ENCODE results near the gene FNDC1. TPM values are rescaled to one million over a fixed set of nuclear protein-coding genes. Genes with fewer than 3 reads are reported as not detected.

Gene FNDC1
- total RNA-seq, 1 donor from 2014 or later, result 0.49 TPM

DNA sequence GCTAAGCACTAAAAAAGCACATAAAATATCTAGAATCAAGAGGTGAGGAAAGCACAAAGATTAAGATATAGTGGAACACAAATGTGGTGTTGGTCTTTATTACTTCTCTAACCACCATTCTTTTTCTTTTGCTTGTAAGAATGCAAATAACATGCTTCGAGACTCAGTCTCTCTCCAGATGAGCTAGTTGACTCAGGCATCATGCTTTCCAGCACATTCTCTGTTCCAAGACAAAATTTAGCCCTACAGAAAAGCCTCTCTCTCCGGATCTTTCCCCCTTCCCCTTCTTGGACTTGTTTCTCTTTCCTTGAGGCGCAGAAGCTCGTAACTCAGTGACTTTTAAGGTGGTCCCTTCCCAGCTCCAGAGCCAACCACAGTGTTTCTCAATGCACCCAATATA is 91.0 kb downstream of the FNDC1 start:
- no peak for TF ChIP-seq CTCF (IDR thresholded peaks at IDR 0.05)
- no peak for TF ChIP-seq POLR2A (IDR thresholded peaks at IDR 0.05)
- TF ChIP-seq POLR2AphosphoS5 (IDR thresholded peaks at IDR 0.05; ENCODE audit: insufficient read depth in 1 of 2, low read depth in 1 of 2), result no peak
- intact Hi-C loops (cut with DNase I), result no loop called here
- H3K4me3 ChIP-seq, result no peak overlapping the region
- no peak overlapping the region for H3K27ac ChIP-seq
- no peak for DNase-seq (ENCODE audit: extremely low spot score in 2 of 2)
- no peaks in the 10 kb centered on the region for H3K27me3 ChIP-seq
- H3K9me3 ChIP-seq, result no peaks in the 10 kb centered on the region
- no peaks in the 10 kb centered on the region for H3K36me3 ChIP-seq
- peaks cover 4% of the 10 kb centered on the region for H3K4me1 ChIP-seq

DNA sequence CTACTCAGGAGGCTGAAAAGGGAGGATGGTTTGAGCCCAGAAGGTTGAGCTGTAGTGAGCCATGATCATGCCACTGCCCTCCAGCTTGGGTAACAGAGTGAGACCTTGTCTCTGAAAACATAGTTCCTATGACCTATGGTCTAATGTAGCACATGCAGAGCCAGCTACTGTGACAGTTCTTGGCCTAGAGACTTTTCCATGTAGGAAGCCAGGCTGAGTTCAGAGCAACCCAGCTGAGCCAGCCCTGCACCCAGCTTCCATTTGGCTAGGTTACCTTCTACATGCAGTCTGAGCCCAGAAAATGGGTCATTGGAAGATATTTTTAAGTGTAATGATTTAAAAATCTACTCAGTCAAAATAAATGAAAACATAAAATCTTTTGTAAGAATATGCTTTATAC is 92.8 kb downstream of the FNDC1 start:
- intact Hi-C loops (cut with DNase I), result no loop called here
- Histone ChIP-seq H3K4me1 (peaks cover 4% of the 10 kb centered on the region), H3K4me3 (no peak overlapping the region), H3K36me3 (no peaks in the 10 kb centered on the region), H3K27ac (no peak overlapping the region), H3K9me3 (no peaks in the 10 kb centered on the region), H3K27me3 (no peaks in the 10 kb centered on the region)
- DNase-seq (ENCODE audit: extremely low spot score in 2 of 2), result no peak
- TF ChIP-seq POLR2A (IDR thresholded peaks at IDR 0.05) (no peak), CTCF (IDR thresholded peaks at IDR 0.05) (no peak), POLR2AphosphoS5 (IDR thresholded peaks at IDR 0.05; ENCODE audit: insufficient read depth in 1 of 2, low read depth in 1 of 2) (no peak)

DNA sequence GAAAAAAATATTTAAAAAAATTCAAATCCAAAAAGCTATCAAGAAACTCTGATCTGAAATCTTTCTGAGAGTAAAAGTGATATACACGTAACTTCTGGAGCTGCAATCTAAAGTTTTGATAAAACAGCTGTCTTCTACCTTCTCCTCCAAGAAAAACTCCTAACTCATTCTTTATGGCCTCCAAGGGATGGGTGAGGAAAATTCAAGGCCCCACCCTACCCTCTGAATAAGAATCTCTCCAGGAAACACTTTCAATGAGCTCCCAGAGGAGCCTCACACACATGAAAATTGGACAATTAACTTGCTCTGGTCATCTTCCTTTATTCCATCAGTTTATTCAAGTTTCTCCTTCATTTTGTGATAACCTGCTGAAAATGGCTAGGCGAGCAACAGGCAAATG is 93.4 kb downstream of the FNDC1 start:
- intact Hi-C loops (cut with DNase I), result no loop called here
- H3K4me3 ChIP-seq, result no peak overlapping the region
- no peaks in the 10 kb centered on the region for H3K27me3 ChIP-seq
- TF ChIP-seq POLR2AphosphoS5 (IDR thresholded peaks at IDR 0.05; ENCODE audit: insufficient read depth in 1 of 2, low read depth in 1 of 2), result no peak
- no peak for TF ChIP-seq CTCF (IDR thresholded peaks at IDR 0.05)
- no peak for TF ChIP-seq POLR2A (IDR thresholded peaks at IDR 0.05)
- no peak overlapping the region for H3K27ac ChIP-seq
- no peaks in the 10 kb centered on the region for H3K9me3 ChIP-seq
- H3K4me1 ChIP-seq, result peaks cover 4% of the 10 kb centered on the region
- no peaks in the 10 kb centered on the region for H3K36me3 ChIP-seq
- no peak for DNase-seq (ENCODE audit: extremely low spot score in 2 of 2)

GRCh38 chr6:159267165-159267564 is 98.0 kb downstream of the FNDC1 start:
- no peak for DNase-seq (ENCODE audit: extremely low spot score in 2 of 2)
- Histone ChIP-seq H3K27me3 (no peaks in the 10 kb centered on the region), H3K27ac (no peak overlapping the region), H3K9me3 (no peaks in the 10 kb centered on the region), H3K36me3 (no peaks in the 10 kb centered on the region), H3K4me3 (no peak overlapping the region), H3K4me1 (no peaks in the 10 kb centered on the region)
- TF ChIP-seq CTCF (IDR thresholded peaks at IDR 0.05) (no peak), POLR2A (IDR thresholded peaks at IDR 0.05) (no peak)
- intact Hi-C loops (cut with DNase I), result no loop called here

DNA sequence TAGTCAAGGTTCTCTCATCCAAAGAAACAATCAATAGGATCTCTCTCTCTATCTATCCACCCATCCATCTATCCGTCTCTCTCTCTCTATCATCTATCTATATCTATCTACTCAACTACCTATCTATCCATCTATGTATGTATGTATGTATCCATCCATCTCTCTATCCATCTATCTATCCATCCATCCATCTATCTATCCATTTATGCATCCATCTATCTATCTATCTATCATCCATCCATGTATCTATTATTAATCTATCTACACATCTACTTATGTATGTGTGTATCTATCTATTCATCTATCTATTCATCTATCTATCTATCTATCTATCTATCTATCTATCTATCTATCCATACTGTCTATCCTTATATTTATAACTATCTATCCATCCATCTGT is 99.3 kb downstream of the FNDC1 start:
- intact Hi-C loops (cut with DNase I), result no loop called here

More for the DNA sequence above, 99.3 kb downstream of the FNDC1 start:
- Histone ChIP-seq H3K9me3 (no peaks in the 10 kb centered on the region), H3K27me3 (no peaks in the 10 kb centered on the region), H3K36me3 (no peaks in the 10 kb centered on the region), H3K27ac (no peak overlapping the region), H3K4me1 (no peaks in the 10 kb centered on the region), H3K4me3 (no peak overlapping the region)
- no peak for DNase-seq (ENCODE audit: extremely low spot score in 2 of 2)
- TF ChIP-seq POLR2A (IDR thresholded peaks at IDR 0.05) (no peak), CTCF (IDR thresholded peaks at IDR 0.05) (no peak), POLR2AphosphoS5 (IDR thresholded peaks at IDR 0.05; ENCODE audit: insufficient read depth in 1 of 2, low read depth in 1 of 2) (no peak)
